ENCODE measurements around the gene FAF1. TPM values are rescaled to one million over a fixed set of nuclear protein-coding genes. Genes with fewer than 3 reads are reported as not detected.

Gene FAF1
- total RNA-seq, 4 donors from 2014 or later = 33.8 to 55.8 (median 45.6) TPM

- intact Hi-C loops (cut with DNase I; ENCODE audit: low total_unique reads) = loop anchor here (5.0 kb wide), 1 partner anchor 1505 kb away; no protein-coding TSS in a partner anchor
- WGBS, 2 donors = 93 to 94% methylated on average over 1 of the region's 1 CpG
- no peak for DNase-seq (ENCODE audit: low spot score in 2 of 2)
- TF ChIP-seq POLR2A (IDR thresholded peaks at IDR 0.05) (no peak), CTCF (IDR thresholded peaks at IDR 0.05) (no peak)
- no peak overlapping the region for H3K4me3 ChIP-seq (ENCODE audit: low read depth, poor library complexity, severe bottlenecking)
Measured at GRCh38 chr1:50497007-50497406, 463.1 kb downstream of the FAF1 start.

DNA sequence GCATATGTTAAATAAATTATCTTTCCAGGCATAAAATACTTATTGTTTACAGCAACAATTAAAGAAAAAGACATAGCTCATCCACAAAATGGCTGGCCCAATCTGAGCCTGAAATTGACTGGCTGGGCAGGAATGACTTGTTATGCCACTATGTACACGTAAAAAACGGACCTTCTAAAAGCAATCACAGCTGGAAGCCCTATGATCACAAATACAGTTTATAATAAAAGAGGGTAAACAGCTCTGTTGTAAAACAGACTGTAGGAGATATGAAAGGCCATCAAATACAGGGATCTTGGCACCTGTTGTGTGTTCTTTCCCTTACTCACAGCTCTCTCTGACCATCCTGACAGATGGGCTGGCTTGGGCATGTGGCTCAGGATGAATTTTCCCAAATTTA, 466.4 kb downstream of the FAF1 start:
- H3K4me3 ChIP-seq (ENCODE audit: low read depth, poor library complexity, severe bottlenecking) = no peak overlapping the region
- intact Hi-C loops (cut with DNase I; ENCODE audit: low total_unique reads) = no loop called here
- DNase-seq (ENCODE audit: low spot score in 2 of 2) = no peak
- TF ChIP-seq POLR2A (IDR thresholded peaks at IDR 0.05) = no peak
- no peak for TF ChIP-seq CTCF (IDR thresholded peaks at IDR 0.05)
- WGBS, 2 donors = 81 to 91% methylated on average over 2 of the region's 2 CpGs

DNA sequence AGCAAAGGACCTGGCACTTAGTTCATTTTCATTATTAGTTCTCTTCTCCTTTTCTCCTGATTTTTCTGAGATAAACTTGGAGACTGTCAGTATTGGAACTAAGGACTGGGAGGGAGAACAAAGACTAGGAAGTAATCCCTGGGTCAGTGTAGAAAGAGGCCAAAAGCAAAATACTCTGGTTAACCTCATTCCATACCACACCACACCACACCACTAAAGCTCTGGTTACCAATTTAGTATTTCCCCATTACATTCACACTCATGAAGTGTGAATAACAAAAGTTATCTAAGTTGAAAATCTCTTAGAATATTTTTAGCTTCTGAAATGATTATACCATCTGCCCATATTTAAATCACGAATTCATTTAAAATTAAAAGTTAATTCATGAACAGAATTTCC, 467.9 kb downstream of the FAF1 start:
- intact Hi-C loops (cut with DNase I; ENCODE audit: low total_unique reads) = no loop called here
- H3K4me3 ChIP-seq (ENCODE audit: low read depth, poor library complexity, severe bottlenecking) = no peak overlapping the region
- TF ChIP-seq POLR2A (IDR thresholded peaks at IDR 0.05) (no peak), CTCF (IDR thresholded peaks at IDR 0.05) (no peak)
- no peak for DNase-seq (ENCODE audit: low spot score in 2 of 2)
- 94 to 96% methylated on average over 1 of the region's 1 CpG for WGBS, 2 donors

DNA sequence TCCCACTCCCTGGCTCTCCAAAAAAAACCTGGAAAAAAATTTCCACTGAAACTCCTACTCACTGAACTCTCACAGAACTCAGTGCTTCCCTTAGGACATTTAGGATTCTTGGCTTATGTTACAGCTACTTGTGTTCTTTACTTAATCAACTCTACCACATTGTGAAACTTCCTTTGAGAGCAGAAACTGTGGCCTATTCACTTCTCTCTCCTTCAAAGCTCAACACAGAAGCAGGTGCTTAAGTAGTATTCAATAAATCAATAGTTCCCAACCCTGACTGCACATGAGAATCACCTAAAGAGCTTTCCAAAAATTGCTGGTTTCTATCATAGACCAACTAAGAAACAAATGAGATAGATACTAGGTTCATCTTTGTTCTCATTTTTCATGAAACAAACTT, 468.9 kb downstream of the FAF1 start:
- no peak for DNase-seq (ENCODE audit: low spot score in 2 of 2)
- TF ChIP-seq POLR2A (IDR thresholded peaks at IDR 0.05) (no peak), CTCF (IDR thresholded peaks at IDR 0.05) (no peak)
- intact Hi-C loops (cut with DNase I; ENCODE audit: low total_unique reads) = no loop called here
- no peak overlapping the region for H3K4me3 ChIP-seq (ENCODE audit: low read depth, poor library complexity, severe bottlenecking)

DNA sequence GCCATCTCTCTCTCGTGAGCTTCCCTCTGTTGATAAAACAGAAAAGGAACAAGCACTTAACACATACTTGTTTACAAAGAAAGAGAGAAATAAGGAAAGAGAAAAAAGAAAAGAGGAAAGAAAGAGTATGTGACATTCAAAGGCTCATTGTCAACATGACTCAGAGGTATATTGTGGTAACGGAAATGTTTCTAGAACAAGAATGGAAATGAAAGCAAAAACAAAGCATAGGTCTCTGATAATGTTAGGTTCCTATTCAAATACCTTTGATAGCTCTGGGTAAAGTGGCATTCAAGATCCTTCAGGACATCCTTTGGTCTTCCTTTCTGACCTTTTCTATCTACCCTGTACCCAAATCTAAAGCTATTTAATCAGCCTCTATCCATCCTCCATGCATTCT, 469.4 kb downstream of the FAF1 start:
- intact Hi-C loops (cut with DNase I; ENCODE audit: low total_unique reads) = no loop called here
- TF ChIP-seq POLR2A (IDR thresholded peaks at IDR 0.05) = no peak
- no peak for TF ChIP-seq CTCF (IDR thresholded peaks at IDR 0.05)

GRCh38 chr1:50488876-50489275, 471.2 kb downstream of the FAF1 start:
- no peak for DNase-seq (ENCODE audit: low spot score in 2 of 2)
- intact Hi-C loops (cut with DNase I; ENCODE audit: low total_unique reads) = no loop called here
- no peak overlapping the region for H3K4me3 ChIP-seq (ENCODE audit: low read depth, poor library complexity, severe bottlenecking)
- TF ChIP-seq POLR2A (IDR thresholded peaks at IDR 0.05) = no peak
- WGBS, 2 donors = 42 to 62% methylated on average over 1 of the region's 1 CpG

More for the DNA sequence above, 469.4 kb downstream of the FAF1 start:
- 85 to 93% methylated on average over 2 of the region's 2 CpGs for WGBS, 2 donors
- no peak overlapping the region for H3K4me3 ChIP-seq (ENCODE audit: low read depth, poor library complexity, severe bottlenecking)
- no peak for DNase-seq (ENCODE audit: low spot score in 2 of 2)

Measured in lower leg skin (tissue), 4 donors.